Pulmonary artery endothelial cell (primary cell): ENCODE results near the gene PATL2. TPM values are rescaled to one million over a fixed set of nuclear protein-coding genes. Genes with fewer than 3 reads are reported as not detected.
"Not testable (repeated sequence)": the region's sequence is repeated elsewhere in the genome, so short reads cannot be mapped to it uniquely, and the experiment has no call there.

Experiments
- DNase-seq: peaks from one replicate; pipeline ENCODE4 v3.0.0-alpha.2; 2011; ENCODE audit warnings: low read depth, low spot score
- total RNA-seq: library from RNA; depleted of rRNA; stranded (reverse); fragments of >200 nt; gene quantifications from 2 replicates; pipeline ENCODE4 v1.2.3, GENCODE V29; 2014

The PATL2 gene
- total RNA-seq, 1 donor from 2014 or later, result under 0.01 TPM

DNA sequence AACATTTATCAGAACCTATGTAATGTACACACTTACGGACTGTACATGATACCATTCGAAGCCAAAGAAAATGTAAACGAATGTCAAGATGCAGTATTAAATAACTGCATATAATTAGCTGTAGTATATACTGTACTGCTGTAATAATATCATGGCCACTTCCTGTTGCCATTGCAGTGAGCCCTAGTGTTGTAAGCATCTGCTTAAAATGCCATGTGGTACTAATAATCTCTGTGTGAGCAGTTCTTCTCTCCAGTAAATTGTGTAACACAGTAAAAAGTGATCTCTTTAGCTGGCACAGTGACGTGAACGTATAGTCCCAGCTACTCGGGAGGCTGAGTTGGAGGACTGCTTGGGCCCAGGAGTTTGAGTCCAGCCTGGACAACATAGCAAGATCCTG, 56.3 kb downstream of the PATL2 start:
- no peak for DNase-seq

DNA sequence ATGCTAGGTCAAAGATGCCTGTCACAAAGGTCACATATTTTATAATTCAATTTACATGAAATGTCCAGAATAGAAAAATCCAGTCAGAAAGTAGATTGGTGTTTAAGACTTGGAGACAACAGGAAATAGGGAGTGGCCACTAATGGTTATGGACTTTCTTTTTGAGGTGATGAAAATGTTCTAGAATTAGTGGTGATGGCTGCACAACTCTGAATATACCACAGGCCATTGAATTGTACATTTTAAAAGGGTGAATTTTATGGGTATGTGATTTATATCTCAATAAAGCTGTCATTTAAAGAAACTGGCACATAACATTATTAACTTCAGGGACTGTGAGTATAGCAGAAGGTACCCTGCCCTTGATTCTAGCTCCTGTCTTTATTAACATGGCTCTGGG, 63.5 kb downstream of the PATL2 start:
- DNase-seq, result no peak

DNA sequence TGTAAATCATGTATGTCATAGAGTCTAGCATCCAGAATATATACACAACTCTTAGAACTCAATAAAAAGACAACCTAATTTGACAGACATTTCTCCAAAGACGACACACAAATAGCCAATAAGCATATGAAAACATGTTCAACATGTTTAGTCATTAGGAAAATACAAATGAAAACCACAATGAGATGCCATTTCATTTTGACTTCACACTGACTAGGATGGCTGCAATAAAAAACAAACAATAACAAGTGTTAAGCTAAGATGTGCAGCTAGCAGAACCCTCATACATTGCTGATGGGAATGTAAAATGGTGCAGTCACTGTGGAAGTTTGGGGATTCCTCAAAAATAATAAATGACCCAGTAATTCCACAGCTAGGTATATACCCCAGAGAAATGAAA, 64.1 kb downstream of the PATL2 start:
- no peak for DNase-seq

DNA sequence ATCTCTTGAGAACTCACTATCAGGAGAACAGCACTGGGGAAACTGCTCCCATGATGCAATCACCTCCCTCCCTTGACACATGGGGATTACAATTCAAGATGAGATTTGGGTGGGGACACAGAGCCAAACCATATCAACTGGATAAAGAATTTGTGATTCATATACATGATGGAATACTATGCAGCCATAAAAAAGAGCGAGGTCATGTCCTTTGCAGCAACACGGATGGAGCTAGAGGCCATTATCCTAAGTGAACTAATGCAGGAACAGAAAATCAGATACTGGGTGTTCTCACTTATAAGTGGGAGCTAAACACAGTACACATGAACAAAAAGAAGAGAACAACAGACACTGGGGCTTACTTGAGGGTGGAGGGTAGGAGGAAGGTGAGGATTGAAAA, 64.7 kb downstream of the PATL2 start:
- no peak for DNase-seq

DNA sequence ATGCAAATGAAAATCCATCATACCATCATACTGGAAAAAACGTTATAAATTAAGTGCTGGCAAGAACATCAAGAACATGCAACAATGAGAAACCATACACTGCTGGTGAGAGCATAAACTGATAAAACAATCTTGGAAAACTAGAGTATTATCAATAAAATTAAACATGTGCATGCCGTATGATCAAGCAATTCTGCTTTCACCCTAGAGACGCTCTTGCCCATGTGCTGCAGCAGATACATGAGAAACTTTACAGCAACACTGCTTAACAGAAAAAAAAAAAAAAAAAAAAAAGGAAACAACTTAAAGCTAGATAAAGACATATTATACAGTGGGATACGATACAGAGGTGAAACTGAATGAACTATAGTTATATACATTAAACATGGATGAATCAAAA, 69.5 kb downstream of the PATL2 start:
- no peak for DNase-seq

DNA sequence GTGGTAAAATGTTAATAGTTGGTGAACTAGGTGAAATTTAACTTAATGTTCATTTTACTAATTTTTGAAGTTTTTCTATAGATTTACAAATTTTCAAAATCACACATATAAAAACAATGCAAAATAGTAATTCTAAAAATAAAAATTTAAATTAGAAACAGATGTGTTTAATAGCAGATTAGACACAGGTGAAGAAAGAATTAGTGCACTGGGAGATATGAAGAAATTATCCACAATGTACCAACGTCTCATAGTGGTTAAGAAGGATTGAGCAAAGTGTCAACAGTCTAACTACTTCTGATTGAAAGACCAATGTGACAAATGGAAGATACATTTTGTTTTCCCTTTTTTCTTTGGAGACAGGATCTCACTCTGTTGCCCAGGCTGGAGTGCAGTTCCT, 74.1 kb downstream of the PATL2 start:
- no peak for DNase-seq

DNA sequence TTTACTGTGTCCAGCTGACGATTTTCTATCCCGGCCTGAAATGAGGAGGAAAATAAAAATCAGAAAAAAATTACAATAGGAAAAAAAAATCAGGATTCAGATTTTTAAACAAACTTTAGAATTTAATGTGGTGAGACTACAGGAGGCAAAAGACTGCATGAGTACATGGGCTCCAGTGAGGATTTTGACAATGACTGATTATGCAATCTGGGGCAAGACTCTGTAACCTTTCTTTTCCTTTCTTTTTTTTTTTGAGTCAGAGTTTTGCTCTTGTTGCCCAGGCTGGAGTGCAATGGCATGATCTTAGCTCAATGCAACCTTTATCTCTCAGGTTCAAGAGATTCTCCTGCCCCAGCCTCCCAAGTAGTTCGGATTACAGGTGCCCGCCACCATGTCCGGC, 77.5 kb downstream of the PATL2 start:
- no peak for DNase-seq

DNA sequence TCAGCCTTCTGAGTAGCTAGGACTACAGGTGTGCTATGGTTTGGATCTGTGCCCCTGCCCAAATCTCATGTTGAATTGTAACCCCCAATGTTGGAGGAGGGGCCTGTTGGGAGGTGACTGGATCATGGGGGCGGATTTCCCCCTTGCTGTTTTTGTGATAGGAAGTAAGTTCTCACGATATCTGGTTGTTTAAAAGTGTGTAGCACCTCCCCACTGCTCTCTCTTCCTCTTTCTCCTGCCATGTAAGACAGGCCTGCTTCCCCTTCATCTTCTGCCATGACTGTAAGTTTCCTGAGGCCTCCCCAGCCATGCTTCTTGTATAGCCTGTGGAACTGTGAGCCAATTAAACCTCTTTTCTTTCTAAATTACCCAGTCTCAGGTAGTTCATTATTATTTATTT, 85.8 kb downstream of the PATL2 start:
- not testable (repeated sequence) for DNase-seq

DNA sequence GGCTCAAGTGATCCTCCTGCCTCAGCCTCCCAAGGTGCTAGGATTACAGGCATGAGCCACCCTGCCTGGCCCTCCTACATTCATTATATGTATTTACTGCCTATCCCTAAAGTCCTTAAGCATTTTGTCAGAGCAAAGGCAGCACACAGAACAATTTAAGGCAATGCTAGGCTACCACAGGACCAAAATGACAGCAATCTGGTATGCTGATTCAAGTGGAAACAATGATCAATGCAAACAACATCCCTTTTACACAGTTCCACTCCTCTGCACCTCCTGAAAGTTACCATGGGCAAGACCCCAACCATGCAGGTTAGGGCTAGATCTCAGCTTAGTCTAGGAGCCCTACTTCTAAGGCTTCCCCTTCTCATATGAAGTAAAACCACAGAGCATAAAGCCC, 87.9 kb downstream of the PATL2 start:
- no peak for DNase-seq

DNA sequence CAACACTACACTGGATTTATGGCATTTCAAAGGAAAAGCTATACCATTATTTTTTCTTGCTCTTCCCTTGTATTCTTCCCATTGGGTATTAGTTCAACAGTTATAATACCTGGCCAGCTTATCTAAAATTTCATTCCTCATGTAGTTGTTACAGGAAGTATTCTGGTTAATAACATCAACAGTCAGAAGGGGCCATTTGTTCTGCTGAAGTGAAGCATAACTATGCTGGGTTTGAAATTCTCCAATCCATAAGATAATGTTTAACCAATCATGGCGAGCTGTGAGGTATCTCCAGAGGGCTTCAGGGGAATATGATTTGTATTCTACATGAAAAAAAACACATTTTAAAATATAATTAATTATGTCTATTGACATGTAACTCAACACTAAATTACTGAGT, 91.0 kb downstream of the PATL2 start:
- no peak for DNase-seq

DNA sequence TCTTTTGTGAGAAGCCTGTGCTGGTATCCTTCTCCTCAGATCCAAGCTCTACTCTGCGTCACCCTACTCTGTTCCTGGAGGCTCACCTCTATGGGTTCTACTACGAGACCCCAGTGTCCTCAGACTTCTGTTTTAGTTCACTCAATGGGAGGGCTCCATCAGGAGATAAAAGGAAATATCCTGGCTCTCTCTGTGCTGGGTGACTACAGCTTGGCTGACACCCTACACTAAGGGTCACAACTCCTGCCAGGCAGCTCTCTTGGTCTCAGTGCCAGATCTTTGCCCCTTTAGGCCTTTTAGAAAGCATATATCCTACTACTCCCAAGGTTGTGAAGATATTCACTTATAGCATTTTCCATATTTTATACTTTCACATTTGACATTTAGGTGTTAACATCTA, 94.1 kb downstream of the PATL2 start:
- no peak for DNase-seq

Other genes starting within 250 kb of the PATL2 start
- gene EIF3J, start 174.2 kb downstream of the PATL2 start, total RNA-seq, result 49.5 and 74.3 TPM in 2 replicates
- 42.3 and 54.8 TPM in 2 replicates for gene SPG11, start 47.7 kb downstream of the PATL2 start, total RNA-seq
- 1,552 and 2,400 TPM in 2 replicates for gene B2M, start 194 bp upstream of the PATL2 start, total RNA-seq
- gene TRIM69, start 25.2 kb upstream of the PATL2 start, total RNA-seq, result 7.2 and 18.5 TPM in 2 replicates
- gene TERB2, start 245.4 kb upstream of the PATL2 start, total RNA-seq, result not detected in 2 replicates